A673 (cell line): Measurements from ENCODE around the gene PRF1. TPM values are rescaled to one million over a fixed set of nuclear protein-coding genes. Genes with fewer than 3 reads are reported as not detected.
A peak's percentile ranks its signal among the peaks of the same experiment; 100 is the strongest.

ENCODE experiments used
- BruUV-seq: library from RNA; stranded (reverse); fragments of 400-500 nt; replicated peaks from 2 replicates; lab custom pipeline; 2021; lab: Mats Ljungman, UMichigan
- CTCF ChIA-PET: fragments of 300-600 bp; sonication (Branson Sonifier 250); formaldehyde crosslinking; loops from one replicate; lab custom pipeline; 2022; ENCODE audit warnings: antibody characterized with exemption; lab: Charles Lee
- POLR2A ChIA-PET: fragments of 300-600 bp; sonication (Branson Sonifier 250); formaldehyde crosslinking; loops from one replicate; lab custom pipeline; 2022; ENCODE audit warnings: antibody characterized with exemption; ENCODE audit not compliant: low non-redundant PET; lab: Charles Lee
- DNase-seq: peaks from one replicate; pipeline ENCODE4 v3.0.0-alpha.2; 2015; ENCODE audit warnings: low spot score
- H3K27ac ChIP-seq: fragments of 200-600 bp; sonication (generic); 2 replicates; pipeline ENCODE4 v1.5.1; 2016; ENCODE audit warnings: mixed run types, low read depth, mild to moderate bottlenecking, mixed read lengths, antibody characterized with exemption, low read length; ENCODE audit not compliant: poor library complexity, severe bottlenecking
- H3K27me3 ChIP-seq: fragments of 200-600 bp; sonication (generic); replicated peaks from 2 replicates; pipeline ENCODE4 v1.6.1; 2017; ENCODE audit warnings: mixed run types, low read depth, mild to moderate bottlenecking, mixed read lengths, antibody characterized with exemption, low read length; ENCODE audit not compliant: insufficient read depth, poor library complexity
- H3K36me3 ChIP-seq: fragments of 200-600 bp; sonication (generic); 2 replicates; pipeline ENCODE4 v1.6.1; 2016; ENCODE audit warnings: mixed run types, mild to moderate bottlenecking, mixed read lengths, antibody characterized with exemption, low read length; ENCODE audit not compliant: insufficient read depth, poor library complexity, severe bottlenecking
- H3K4me1 ChIP-seq: fragments of 200-600 bp; sonication (generic); 2 replicates; pipeline ENCODE4 v1.6.1; 2017; ENCODE audit warnings: mixed run types, mild to moderate bottlenecking, mixed read lengths, antibody characterized with exemption, low read length; ENCODE audit not compliant: insufficient read depth, poor library complexity, severe bottlenecking
- H3K4me3 ChIP-seq: fragments of 200-600 bp; sonication (generic); 2 replicates; pipeline ENCODE4 v1.5.1; 2016; ENCODE audit warnings: low read depth, mixed run types, mild to moderate bottlenecking, mixed read lengths, low read length; ENCODE audit not compliant: poor library complexity, severe bottlenecking
- H3K9me3 ChIP-seq: fragments of 200-600 bp; sonication (generic); 2 replicates; pipeline ENCODE4 v1.6.1; 2016; ENCODE audit warnings: mixed run types, low read depth, mild to moderate bottlenecking, mixed read lengths, antibody characterized with exemption, low read length; ENCODE audit not compliant: poor library complexity, severe bottlenecking
- EZH2 ChIP-seq: fragments of 200-600 bp; sonication (generic); IDR thresholded peaks from 2 replicates; pipeline ENCODE4 v1.6.1; 2017; ENCODE audit warnings: borderline replicate concordance, low read depth, mild to moderate bottlenecking, mixed read lengths, antibody characterized with exemption, low read length; ENCODE audit not compliant: poor library complexity, severe bottlenecking
- intact Hi-C: fragments of 100-400 bp; cut with micrococcal nuclease; formaldehyde crosslinking; loops from one replicate; pipeline ENCODE4 v1.10.0; 2022; ENCODE audit not compliant: unreplicated experiment
- total RNA-seq: library from RNA; stranded (reverse); gene quantifications from 2 replicates; pipeline ENCODE4 v1.2.3, GENCODE V29; 2021
- TF ChIP-seq, protein P1 (sequence below): fragments of 300-800, 200-600 bp; sonication (generic); conservative IDR thresholded peaks from 2 replicates; pipeline ENCODE4 v1.5.1; 2017; ENCODE audit warnings: low read depth, mild to moderate bottlenecking, antibody characterized with exemption, low read length, moderate library complexity, mixed read lengths

Gene PRF1
- total RNA-seq, 1 experiment from 2014 or later = not detected

DNA sequence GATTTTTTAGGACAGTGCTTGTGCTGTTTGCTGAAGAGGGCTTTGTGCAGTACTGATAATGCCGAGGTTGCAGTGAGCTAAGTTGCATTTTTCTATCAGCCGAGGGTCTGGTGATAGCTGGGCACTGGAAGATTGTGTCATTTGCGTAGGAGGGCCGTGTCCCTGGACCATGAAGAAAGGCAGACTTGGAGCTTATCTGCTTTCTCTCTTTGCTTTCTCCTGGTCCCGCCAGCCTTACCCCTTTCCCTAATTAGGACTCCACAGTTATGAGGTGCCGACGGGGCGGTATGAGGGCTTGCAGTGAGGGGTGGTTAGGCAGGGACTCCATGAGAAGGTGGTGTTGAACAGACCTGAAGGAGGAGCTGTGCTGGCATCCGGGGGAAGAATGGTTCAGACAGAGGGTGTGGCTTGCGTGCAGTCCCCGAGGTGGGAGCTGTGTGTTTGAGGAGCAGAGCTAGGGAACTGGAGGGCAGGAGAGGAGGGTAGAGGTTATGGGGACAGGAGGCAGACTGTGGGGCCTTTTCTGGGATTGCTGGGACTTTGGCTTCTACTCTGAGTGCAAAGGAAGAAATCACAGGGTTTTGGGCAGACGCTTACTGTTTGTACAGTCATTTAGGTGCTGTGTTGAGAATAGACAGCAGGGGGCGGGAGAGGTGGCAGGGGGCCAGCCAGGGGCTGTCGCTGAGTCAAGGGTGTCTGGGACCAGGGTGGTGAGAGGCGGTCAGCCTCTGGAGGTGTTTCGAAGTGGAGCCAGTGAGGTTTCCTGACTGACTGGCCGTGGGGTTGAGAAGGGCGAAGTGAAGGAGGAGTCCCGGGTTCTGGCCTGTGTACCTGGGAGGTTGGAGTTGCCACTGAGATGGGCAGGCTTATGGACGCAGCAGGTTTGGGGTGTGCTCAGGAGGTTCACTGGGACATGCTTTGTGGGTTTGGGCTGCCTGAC is 43.4 kb downstream of the PRF1 start:
- Histone ChIP-seq H3K9me3 (no peaks in the 10 kb centered on the region), H3K27me3 (no peaks in the 10 kb centered on the region), H3K27ac (no peak overlapping the region), H3K4me1 (peaks cover 21% of the 10 kb centered on the region), H3K4me3 (no peak overlapping the region), H3K36me3 (no peaks in the 10 kb centered on the region)
- intact Hi-C loops = loop anchor here (2.0 to 10.0 kb wide), 3 partner anchors 116 to 726 kb away; partner anchors contain the start of gene ADAMTS14
- peak; percentile 69 for DNase-seq
- TF ChIP-seq, protein P1, sequence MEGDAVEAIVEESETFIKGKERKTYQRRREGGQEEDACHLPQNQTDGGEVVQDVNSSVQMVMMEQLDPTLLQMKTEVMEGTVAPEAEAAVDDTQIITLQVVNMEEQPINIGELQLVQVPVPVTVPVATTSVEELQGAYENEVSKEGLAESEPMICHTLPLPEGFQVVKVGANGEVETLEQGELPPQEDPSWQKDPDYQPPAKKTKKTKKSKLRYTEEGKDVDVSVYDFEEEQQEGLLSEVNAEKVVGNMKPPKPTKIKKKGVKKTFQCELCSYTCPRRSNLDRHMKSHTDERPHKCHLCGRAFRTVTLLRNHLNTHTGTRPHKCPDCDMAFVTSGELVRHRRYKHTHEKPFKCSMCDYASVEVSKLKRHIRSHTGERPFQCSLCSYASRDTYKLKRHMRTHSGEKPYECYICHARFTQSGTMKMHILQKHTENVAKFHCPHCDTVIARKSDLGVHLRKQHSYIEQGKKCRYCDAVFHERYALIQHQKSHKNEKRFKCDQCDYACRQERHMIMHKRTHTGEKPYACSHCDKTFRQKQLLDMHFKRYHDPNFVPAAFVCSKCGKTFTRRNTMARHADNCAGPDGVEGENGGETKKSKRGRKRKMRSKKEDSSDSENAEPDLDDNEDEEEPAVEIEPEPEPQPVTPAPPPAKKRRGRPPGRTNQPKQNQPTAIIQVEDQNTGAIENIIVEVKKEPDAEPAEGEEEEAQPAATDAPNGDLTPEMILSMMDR = peak; percentile 74
- TF ChIP-seq EZH2 = no peak
- ChIA-PET CTCF (interaction anchor here (0.6 to 0.8 kb wide), 2 partner anchors 156 to 170 kb away, joined by 3 to 6 read pairs; no protein-coding TSS in a partner anchor), POLR2A (interaction anchor here (0.6 kb wide), 1 partner anchor 135 kb away, joined by 3 read pairs; no protein-coding TSS in a partner anchor)
- no TSS peak for BruUV-seq

DNA sequence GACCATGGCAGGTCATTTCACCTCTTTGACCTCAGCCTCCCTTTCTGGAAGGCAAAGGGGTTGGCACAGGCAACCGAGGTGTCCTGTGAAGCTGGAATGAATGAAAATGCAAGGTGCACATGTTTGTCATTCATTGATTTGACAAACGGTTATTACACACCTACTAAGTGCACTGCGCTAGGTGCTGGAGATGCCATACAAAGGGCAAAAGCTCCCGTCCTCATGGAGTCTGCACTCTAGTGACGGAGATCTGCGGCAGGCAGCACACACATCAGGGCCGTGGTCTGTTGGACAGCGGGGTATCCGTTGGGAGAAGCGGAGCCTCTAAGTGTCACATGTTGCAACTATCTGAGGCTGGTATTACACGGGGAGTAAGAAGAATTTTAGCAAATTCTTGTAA is 44.2 kb downstream of the PRF1 start:
- Histone ChIP-seq H3K9me3 (no peaks in the 10 kb centered on the region), H3K27me3 (no peaks in the 10 kb centered on the region), H3K4me1 (peaks cover 27% of the 10 kb centered on the region), H3K36me3 (no peaks in the 10 kb centered on the region), H3K4me3 (no peak overlapping the region), H3K27ac (no peak overlapping the region)
- ChIA-PET POLR2A (interaction anchor here (0.6 kb wide), 1 partner anchor 134 kb away, joined by 3 read pairs; no protein-coding TSS in a partner anchor), CTCF (no interaction called here)
- intact Hi-C loops = loop anchor here (2.0 to 10.0 kb wide), 3 partner anchors 117 to 727 kb away; partner anchors contain the start of gene ADAMTS14
- no peak for DNase-seq
- TF ChIP-seq, protein P1 = no peak
- TF ChIP-seq EZH2 = no peak
- BruUV-seq = no TSS peak

DNA sequence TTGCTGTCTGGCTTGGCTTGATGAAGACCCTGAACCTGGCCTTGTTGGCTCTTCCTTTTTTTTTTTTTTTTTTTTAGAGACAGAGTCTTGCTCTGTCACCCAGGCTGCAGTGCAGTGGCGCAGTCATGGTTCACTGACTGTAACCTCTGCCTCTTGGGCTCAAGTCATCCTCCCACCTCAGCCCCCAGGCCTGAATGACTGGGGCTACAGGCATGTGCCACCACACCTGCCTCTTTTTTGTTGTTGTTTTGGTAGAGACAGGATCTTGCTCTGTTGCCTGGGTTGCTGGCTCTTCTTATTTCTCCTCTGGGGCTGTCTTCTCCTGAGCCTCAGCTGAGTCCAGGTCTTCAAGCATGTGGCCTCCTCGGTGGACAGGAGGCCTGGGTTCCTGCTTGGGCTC is 44.7 kb downstream of the PRF1 start:
- ChIA-PET POLR2A (no interaction called here), CTCF (no interaction called here)
- no peak for DNase-seq
- Histone ChIP-seq H3K27ac (no peak overlapping the region), H3K27me3 (no peaks in the 10 kb centered on the region), H3K4me1 (peaks cover 31% of the 10 kb centered on the region), H3K4me3 (no peak overlapping the region), H3K9me3 (no peaks in the 10 kb centered on the region), H3K36me3 (no peaks in the 10 kb centered on the region)
- TF ChIP-seq, protein P1 = no peak
- TF ChIP-seq EZH2 = no peak
- intact Hi-C loops = loop anchor here (2.0 to 10.0 kb wide), 3 partner anchors 117 to 727 kb away; partner anchors contain the start of gene ADAMTS14
- no TSS peak for BruUV-seq
